ENCODE data around the gene USO1. TPM values are rescaled to one million over a fixed set of nuclear protein-coding genes. Genes with fewer than 3 reads are reported as not detected.
A peak's percentile ranks its signal among the peaks of the same experiment; 100 is the strongest.
"Not testable (repeated sequence)": the region's sequence is repeated elsewhere in the genome, so short reads cannot be mapped to it uniquely, and the experiment has no call there.

The USO1 gene
- total and polyA plus RNA-seq, 9 donors: 50.7 to 91.3 (median 70.8) TPM

GRCh38 chr4:75844151-75844662 is 119.8 kb downstream of the USO1 start:
- peak in 2 of 5 donors; percentile 21 to 36 for DNase-seq
- no peak overlapping the region for H3K4me3 ChIP-seq
- 85 to 91% (median 88%) methylated on average over 3 of the region's 3 CpGs for WGBS, 3 donors
- intact Hi-C loops (cut with DNase I): no loop called here
- no peaks in the 10 kb centered on the region for H3K9me3 ChIP-seq
- TF ChIP-seq EP300 (IDR thresholded peaks at IDR 0.05): no peak
- peaks cover 4% of the 10 kb centered on the region for H3K4me1 ChIP-seq (ENCODE audit: insufficient read depth)
- no peaks in the 10 kb centered on the region for H3K27me3 ChIP-seq
- peak overlapping the region; percentile 30 to 49 for H3K27ac ChIP-seq
- H3K36me3 ChIP-seq: no peaks in the 10 kb centered on the region

DNA sequence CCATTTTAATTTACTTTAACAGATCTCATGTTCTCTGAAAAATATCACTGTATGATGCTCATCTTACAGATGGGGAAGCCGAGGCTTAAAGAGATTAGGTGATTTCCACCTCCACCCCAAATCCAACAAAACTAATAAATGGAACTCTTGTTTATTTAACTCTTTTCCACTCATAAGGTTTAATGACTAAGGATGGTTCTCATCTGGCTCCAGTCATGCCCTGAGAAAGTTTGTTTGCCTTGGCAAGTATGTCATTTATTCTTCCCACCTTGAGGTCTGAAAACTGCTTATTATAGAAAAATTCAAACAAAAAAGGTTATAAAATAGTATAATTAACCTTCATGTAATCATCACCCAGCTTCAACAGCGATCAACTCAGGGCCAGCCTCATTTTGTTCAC is 121.6 kb downstream of the USO1 start:
- intact Hi-C loops (cut with DNase I): no loop called here

GRCh38 chr4:75848171-75848760 is 123.9 kb downstream of the USO1 start:
- not testable (repeated sequence) for H3K27ac ChIP-seq; H3K4me3 ChIP-seq; H3K9me3 ChIP-seq; H3K4me1 ChIP-seq (ENCODE audit: insufficient read depth); H3K36me3 ChIP-seq; H3K27me3 ChIP-seq
- intact Hi-C loops (cut with DNase I): loop anchor here in 1 of 4 donors (2.0 kb wide), 1 partner anchor 277 kb away; no protein-coding TSS in a partner anchor
- peak in 2 of 3 donors; percentile 42 to 59 for TF ChIP-seq CTCF (IDR thresholded peaks at IDR 0.05)
- WGBS, 3 donors: 21 to 26% (median 21%) methylated on average over 14 of the region's 14 CpGs
- DNase-seq: peak in 4 of 5 donors; percentile 18 to 29 (median 22)

More for the DNA sequence above, 121.6 kb downstream of the USO1 start:
- TF ChIP-seq POLR2A (IDR thresholded peaks at IDR 0.05) (no peak), CTCF (IDR thresholded peaks at IDR 0.05) (no peak), EP300 (IDR thresholded peaks at IDR 0.05) (no peak)
- Histone ChIP-seq H3K4me1 (ENCODE audit: insufficient read depth) (peaks cover 4% of the 10 kb centered on the region), H3K27ac (no peak overlapping the region), H3K4me3 (no peak overlapping the region), H3K27me3 (no peaks in the 10 kb centered on the region), H3K36me3 (no peaks in the 10 kb centered on the region), H3K9me3 (no peaks in the 10 kb centered on the region)
- WGBS, 3 donors: 88 to 90% (median 88%) methylated on average over 2 of the region's 2 CpGs
- no peak for DNase-seq

DNA sequence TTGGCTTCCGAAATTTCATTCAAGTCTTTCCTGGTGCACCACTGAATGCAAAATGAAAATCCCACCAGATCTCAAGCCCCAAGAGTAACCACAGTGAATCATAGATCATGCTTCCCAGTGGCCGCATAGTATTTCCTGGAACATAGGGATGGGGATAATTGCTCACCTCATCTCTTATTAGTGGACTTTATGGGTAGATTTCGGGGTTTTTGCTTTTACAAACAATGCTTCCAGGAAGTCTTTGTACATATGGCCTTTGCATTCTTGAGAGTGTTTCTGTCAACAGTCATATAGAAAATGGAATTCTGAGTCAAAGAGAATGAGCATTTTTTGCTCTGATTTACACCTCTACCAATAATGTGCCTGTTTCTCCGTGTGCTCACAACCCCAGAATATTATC is 124.5 kb downstream of the USO1 start:
- H3K9me3 ChIP-seq: no peaks in the 10 kb centered on the region
- H3K36me3 ChIP-seq: no peaks in the 10 kb centered on the region
- TF ChIP-seq POLR2A (IDR thresholded peaks at IDR 0.05): no peak
- TF ChIP-seq CTCF (IDR thresholded peaks at IDR 0.05): no peak
- no peak for TF ChIP-seq EP300 (IDR thresholded peaks at IDR 0.05)
- no peak for DNase-seq
- H3K27ac ChIP-seq: no peak overlapping the region
- intact Hi-C loops (cut with DNase I): loop anchor here in 1 of 4 donors (2.0 kb wide), 1 partner anchor 278 kb away; no protein-coding TSS in a partner anchor
- no peak overlapping the region for H3K4me3 ChIP-seq
- H3K4me1 ChIP-seq (ENCODE audit: insufficient read depth): peaks cover 4% of the 10 kb centered on the region
- no peaks in the 10 kb centered on the region for H3K27me3 ChIP-seq
- 78 to 82% (median 79%) methylated on average over 4 of the region's 4 CpGs for WGBS, 3 donors

DNA sequence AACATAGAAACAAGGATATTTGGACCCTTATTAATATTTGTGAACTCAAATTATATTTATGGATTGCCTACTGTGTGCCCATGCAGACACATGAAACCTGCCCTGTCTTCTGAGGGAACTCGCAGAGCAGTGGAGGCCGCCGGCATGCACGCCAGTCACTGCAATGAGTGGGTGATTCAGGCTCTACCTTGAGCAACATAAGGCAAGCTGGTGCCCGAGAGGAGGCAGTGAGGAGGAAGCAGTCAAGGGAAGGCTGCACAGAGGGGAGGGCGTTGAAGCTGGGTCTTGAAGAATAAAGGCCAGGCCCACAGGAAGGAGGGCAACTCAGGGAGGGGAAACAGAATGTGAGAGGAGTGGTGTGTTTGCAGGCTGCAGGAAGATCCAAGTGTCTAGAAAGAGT is 125.1 kb downstream of the USO1 start:
- H3K4me3 ChIP-seq: no peak overlapping the region
- no peak for DNase-seq
- no peaks in the 10 kb centered on the region for H3K36me3 ChIP-seq
- H3K4me1 ChIP-seq (ENCODE audit: insufficient read depth): peaks cover 4% of the 10 kb centered on the region
- TF ChIP-seq EP300 (IDR thresholded peaks at IDR 0.05) (no peak), POLR2A (IDR thresholded peaks at IDR 0.05) (no peak)
- intact Hi-C loops (cut with DNase I): loop anchor here in 1 of 4 donors (2.0 kb wide), 1 partner anchor 279 kb away; no protein-coding TSS in a partner anchor
- no peaks in the 10 kb centered on the region for H3K9me3 ChIP-seq
- no peak overlapping the region for H3K27ac ChIP-seq
- no peaks in the 10 kb centered on the region for H3K27me3 ChIP-seq
- 80 to 84% (median 80%) methylated on average over 6 of the region's 6 CpGs for WGBS, 3 donors
